ENCODE data around the gene ACIN1. TPM values are rescaled to one million over a fixed set of nuclear protein-coding genes. Genes with fewer than 3 reads are reported as not detected.

Gene ACIN1
- total RNA-seq, 1 donor from 2014 or later = 137 TPM

DNA sequence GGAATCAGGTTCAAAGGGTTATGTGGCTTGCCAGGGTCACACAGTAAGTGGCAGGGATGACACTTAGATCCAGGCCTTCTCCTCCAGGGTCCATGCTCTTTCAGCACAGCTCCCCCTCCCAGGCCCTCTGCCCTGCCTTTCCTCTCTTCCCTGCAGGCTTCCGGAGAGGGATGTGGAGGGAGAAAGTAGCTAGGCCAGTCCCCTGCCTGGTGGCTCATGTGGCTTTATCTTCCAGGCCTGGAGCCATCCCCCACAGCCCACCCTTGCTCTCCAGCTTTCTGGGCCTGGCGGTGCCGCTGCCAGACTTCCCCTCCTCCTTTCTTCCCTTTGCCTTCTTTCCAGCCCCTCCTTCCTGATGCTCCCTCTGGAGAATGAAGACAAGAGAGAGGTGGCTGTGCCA is 51.2 kb downstream of the ACIN1 start:
- H3K36me3 Mint-ChIP-seq (ENCODE audit: low read depth) = peaks cover 2% of the 10 kb centered on the region
- DNase-seq (ENCODE audit: low spot score) = no peak
- peaks cover 7% of the 10 kb centered on the region for H3K4me1 Mint-ChIP-seq (ENCODE audit: low read depth)
- H3K27me3 Mint-ChIP-seq (ENCODE audit: low read depth) = no peaks in the 10 kb centered on the region
- TF ChIP-seq, protein P1, sequence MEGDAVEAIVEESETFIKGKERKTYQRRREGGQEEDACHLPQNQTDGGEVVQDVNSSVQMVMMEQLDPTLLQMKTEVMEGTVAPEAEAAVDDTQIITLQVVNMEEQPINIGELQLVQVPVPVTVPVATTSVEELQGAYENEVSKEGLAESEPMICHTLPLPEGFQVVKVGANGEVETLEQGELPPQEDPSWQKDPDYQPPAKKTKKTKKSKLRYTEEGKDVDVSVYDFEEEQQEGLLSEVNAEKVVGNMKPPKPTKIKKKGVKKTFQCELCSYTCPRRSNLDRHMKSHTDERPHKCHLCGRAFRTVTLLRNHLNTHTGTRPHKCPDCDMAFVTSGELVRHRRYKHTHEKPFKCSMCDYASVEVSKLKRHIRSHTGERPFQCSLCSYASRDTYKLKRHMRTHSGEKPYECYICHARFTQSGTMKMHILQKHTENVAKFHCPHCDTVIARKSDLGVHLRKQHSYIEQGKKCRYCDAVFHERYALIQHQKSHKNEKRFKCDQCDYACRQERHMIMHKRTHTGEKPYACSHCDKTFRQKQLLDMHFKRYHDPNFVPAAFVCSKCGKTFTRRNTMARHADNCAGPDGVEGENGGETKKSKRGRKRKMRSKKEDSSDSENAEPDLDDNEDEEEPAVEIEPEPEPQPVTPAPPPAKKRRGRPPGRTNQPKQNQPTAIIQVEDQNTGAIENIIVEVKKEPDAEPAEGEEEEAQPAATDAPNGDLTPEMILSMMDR (IDR thresholded peaks at IDR 0.05) = no peak
- no peak overlapping the region for H3K27ac Mint-ChIP-seq (ENCODE audit: unreplicated experiment)
- no peak overlapping the region for H3K4me3 Mint-ChIP-seq (ENCODE audit: unreplicated experiment)
- no peaks in the 10 kb centered on the region for H3K9me3 Mint-ChIP-seq (ENCODE audit: low read depth)

DNA sequence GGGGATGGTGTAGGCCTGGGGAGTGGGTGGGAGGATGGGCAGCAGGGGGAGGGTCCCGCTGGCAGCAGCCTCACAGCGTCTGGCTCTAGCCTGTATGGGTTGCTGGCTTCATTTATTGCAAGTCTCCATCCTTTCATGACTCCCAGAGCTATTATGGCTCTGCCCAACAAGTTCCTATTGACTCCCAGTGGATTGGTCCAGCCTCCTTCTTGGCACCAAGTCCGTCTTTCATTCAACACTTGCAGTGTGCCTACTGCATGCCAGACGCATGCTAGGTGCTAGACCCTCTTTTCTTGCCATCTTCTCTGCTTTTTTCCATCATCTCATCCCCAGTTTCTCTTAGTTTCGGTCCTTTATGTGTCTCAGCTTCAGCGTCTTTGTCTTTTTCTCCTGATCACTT is 51.8 kb downstream of the ACIN1 start:
- Mint-ChIP-seq H3K27ac (ENCODE audit: unreplicated experiment) (no peak overlapping the region), H3K4me1 (ENCODE audit: low read depth) (peaks cover 7% of the 10 kb centered on the region), H3K9me3 (ENCODE audit: low read depth) (no peaks in the 10 kb centered on the region), H3K36me3 (ENCODE audit: low read depth) (peaks cover 2% of the 10 kb centered on the region), H3K4me3 (ENCODE audit: unreplicated experiment) (no peak overlapping the region), H3K27me3 (ENCODE audit: low read depth) (no peaks in the 10 kb centered on the region)
- DNase-seq (ENCODE audit: low spot score) = no peak
- TF ChIP-seq, protein P1 (IDR thresholded peaks at IDR 0.05) = no peak

DNA sequence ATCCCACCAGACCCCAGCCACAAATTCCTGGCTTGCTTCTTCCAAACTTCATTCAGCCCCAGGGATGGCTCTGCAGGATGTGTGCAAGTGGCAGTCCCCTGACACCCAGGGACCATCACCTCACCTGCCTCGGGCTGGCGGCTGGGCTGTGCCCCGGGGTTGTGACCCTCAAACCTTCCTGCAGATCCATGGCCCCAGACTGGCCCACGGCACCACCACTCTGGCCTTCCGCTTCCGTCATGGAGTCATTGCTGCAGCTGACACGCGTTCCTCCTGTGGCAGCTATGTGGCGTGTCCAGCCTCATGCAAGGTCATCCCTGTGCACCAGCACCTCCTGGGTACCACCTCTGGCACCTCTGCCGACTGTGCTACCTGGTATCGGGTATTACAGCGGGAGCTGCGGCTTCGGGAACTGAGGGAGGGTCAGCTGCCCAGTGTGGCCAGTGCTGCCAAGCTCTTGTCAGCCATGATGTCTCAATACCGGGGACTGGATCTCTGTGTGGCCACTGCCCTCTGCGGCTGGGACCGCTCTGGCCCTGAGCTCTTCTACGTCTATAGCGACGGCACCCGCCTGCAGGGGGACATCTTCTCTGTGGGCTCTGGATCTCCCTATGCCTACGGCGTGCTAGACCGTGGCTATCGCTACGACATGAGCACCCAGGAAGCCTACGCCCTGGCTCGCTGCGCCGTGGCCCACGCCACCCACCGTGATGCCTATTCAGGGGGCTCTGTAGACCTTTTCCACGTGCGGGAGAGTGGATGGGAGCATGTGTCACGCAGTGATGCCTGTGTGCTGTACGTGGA is 52.6 kb downstream of the ACIN1 start, which contains the start of gene PSMB11:
PSMB11 (plus strand) TSS at position 51 of the 804 bp plus-strand sequence; CDS start at position 65, 14 bp downstream.
- no peaks in the 10 kb centered on the region for H3K27me3 Mint-ChIP-seq (ENCODE audit: low read depth)
- TF ChIP-seq, protein P1 (IDR thresholded peaks at IDR 0.05) = no peak
- no peak within 1 kb of the TSS for H3K27ac Mint-ChIP-seq (ENCODE audit: unreplicated experiment)

DNA sequence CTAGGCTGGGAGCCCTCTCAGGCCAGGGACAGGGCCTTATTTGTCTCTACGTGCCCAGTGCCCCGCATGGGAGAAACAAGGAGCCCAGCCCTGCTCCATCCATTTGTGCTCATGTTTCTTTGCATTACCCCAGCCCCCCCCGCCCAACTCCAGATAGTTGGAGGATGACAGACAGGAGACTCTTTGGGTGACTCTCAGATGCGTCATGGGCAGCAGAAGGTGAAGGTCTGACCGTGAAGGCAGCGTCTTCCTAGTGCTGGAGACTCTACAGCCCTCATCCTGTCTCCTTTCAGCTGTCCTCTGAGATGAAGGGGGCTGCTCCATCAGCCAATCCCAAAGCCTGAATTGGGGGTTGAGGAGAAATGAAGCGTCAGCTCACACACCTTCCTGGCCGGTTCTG is 53.2 kb downstream of the ACIN1 start:
- no peaks in the 10 kb centered on the region for H3K36me3 Mint-ChIP-seq (ENCODE audit: low read depth)
- H3K27ac Mint-ChIP-seq (ENCODE audit: unreplicated experiment) = no peak overlapping the region
- H3K27me3 Mint-ChIP-seq (ENCODE audit: low read depth) = no peaks in the 10 kb centered on the region
- TF ChIP-seq, protein P1 (IDR thresholded peaks at IDR 0.05) = no peak
- no peaks in the 10 kb centered on the region for H3K9me3 Mint-ChIP-seq (ENCODE audit: low read depth)
- no peak overlapping the region for H3K4me3 Mint-ChIP-seq (ENCODE audit: unreplicated experiment)
- DNase-seq (ENCODE audit: low spot score) = no peak
- no peaks in the 10 kb centered on the region for H3K4me1 Mint-ChIP-seq (ENCODE audit: low read depth)

More for the DNA sequence above, 52.6 kb downstream of the ACIN1 start, which contains the start of gene PSMB11:
- Mint-ChIP-seq H3K9me3 (ENCODE audit: low read depth) (no peaks in the 10 kb centered on the region), H3K4me3 (ENCODE audit: unreplicated experiment) (no peak within 1 kb of the TSS), H3K4me1 (ENCODE audit: low read depth) (peaks cover 5% of the 10 kb centered on the region), H3K36me3 (ENCODE audit: low read depth) (no peaks in the 10 kb centered on the region)
- no peak for DNase-seq (ENCODE audit: low spot score)

DNA sequence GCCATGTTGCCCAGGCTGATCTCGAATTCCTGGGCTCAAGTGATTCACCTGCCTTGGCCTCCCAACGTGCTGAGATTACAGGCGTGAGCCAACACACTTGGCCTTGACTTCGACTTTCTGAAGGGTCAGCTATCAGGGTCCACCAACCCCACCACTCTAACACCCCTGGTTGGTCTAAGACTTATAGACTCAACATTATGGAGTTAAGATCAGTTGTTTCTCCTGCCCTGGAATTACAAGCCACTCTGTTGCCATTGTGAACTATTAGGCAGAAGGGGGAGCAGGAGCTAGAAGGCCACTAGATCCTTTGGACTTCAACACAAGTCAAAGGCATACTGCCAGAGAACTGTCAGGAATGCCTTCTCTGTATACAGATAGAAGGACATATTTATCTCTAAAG is 54.8 kb downstream of the ACIN1 start:
- Mint-ChIP-seq H3K4me1 (ENCODE audit: low read depth) (peaks cover 8% of the 10 kb centered on the region), H3K27me3 (ENCODE audit: low read depth) (no peaks in the 10 kb centered on the region), H3K27ac (ENCODE audit: unreplicated experiment) (no peak overlapping the region)

More for the DNA sequence above, 54.8 kb downstream of the ACIN1 start:
- Mint-ChIP-seq H3K4me3 (ENCODE audit: unreplicated experiment) (no peak overlapping the region), H3K36me3 (ENCODE audit: low read depth) (no peaks in the 10 kb centered on the region), H3K9me3 (ENCODE audit: low read depth) (no peaks in the 10 kb centered on the region)
- DNase-seq (ENCODE audit: low spot score) = no peak
- TF ChIP-seq, protein P1 (IDR thresholded peaks at IDR 0.05) = no peak
